ENCODE results near the gene INMT. TPM values are rescaled to one million over a fixed set of nuclear protein-coding genes. Genes with fewer than 3 reads are reported as not detected.

INMT gene
- polyA plus RNA-seq, 1 donor (not counting 4 experiments of a cell fraction or from before 2014, with no cell fraction given): not detected

DNA sequence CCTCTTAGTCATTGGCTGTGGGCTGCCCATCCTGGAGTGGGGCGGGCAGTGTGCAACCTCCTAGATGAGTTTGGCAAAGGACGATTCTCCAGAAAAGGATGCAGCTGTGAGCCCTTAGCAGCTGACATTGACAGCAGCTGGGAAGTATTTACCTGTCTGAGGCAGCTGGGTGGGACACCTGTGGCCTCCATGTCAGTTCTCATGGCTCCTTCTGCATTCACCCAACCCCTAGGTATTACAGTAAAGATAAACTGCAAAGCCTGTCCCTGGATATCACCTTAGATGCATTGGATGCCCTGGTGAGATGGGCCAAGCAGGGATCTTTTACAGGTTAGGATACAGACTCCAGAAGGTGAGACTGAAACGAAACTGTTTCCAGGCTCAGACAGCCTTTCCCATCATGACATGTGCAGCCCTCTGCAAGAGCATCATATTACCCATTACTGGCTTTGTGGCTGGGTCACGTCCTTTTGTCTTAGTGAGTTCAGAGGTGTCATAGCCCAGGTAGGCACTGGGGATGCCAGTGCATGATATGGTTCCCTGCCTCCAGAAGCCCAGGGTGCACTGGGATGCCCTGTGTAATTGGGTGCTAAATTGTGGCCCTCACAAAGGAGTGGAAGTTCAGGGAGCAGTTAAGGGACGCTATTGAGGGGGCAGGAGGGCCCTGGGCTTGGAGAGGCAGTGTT is 48.2 kb downstream of the INMT start:
- Histone ChIP-seq H3K4me3 (ENCODE audit: control insufficient read depth in 2 of 3, extremely low read depth in 1 of 3, insufficient read depth in 2 of 3, low read depth in 1 of 3, low read length in 3 of 3) (no peak overlapping the region), H3K9me3 (ENCODE audit: control insufficient read depth, low read depth, low read length) (no peaks in the 10 kb centered on the region), H3K9me1 (ENCODE audit: control insufficient read depth, extremely low read depth, insufficient read depth, low read length) (no peaks in the 10 kb centered on the region), H3K9ac (ENCODE audit: control insufficient read depth, extremely low read depth, insufficient read depth, low read length) (no peak overlapping the region), H3K4me2 (ENCODE audit: control insufficient read depth, extremely low read depth, insufficient read depth, low read depth, low read length) (peak overlapping the region; percentile 72), H3K36me3 (ENCODE audit: control insufficient read depth in 2 of 2, extremely low read depth in 1 of 2, insufficient read depth in 2 of 2, low read length in 2 of 2) (no peaks in the 10 kb centered on the region), H2AFZ (ENCODE audit: control insufficient read depth, low read length) (no peak overlapping the region), H3K27me3 (ENCODE audit: control insufficient read depth, extremely low read depth, insufficient read depth, low read length) (no peaks in the 10 kb centered on the region), H3K27ac (ENCODE audit: control insufficient read depth, insufficient read depth, low read length) (peak overlapping the region; percentile 78), H4K20me1 (ENCODE audit: control insufficient read depth, extremely low read depth, insufficient read depth, low read length) (no peaks in the 10 kb centered on the region), H3K4me1 (ENCODE audit: control insufficient read depth, extremely low read depth, insufficient read depth, low read length) (peaks cover 74% of the 10 kb centered on the region), H3K79me2 (ENCODE audit: control insufficient read depth, insufficient read depth, low read length) (no peaks in the 10 kb centered on the region)
- TF ChIP-seq, protein P1, sequence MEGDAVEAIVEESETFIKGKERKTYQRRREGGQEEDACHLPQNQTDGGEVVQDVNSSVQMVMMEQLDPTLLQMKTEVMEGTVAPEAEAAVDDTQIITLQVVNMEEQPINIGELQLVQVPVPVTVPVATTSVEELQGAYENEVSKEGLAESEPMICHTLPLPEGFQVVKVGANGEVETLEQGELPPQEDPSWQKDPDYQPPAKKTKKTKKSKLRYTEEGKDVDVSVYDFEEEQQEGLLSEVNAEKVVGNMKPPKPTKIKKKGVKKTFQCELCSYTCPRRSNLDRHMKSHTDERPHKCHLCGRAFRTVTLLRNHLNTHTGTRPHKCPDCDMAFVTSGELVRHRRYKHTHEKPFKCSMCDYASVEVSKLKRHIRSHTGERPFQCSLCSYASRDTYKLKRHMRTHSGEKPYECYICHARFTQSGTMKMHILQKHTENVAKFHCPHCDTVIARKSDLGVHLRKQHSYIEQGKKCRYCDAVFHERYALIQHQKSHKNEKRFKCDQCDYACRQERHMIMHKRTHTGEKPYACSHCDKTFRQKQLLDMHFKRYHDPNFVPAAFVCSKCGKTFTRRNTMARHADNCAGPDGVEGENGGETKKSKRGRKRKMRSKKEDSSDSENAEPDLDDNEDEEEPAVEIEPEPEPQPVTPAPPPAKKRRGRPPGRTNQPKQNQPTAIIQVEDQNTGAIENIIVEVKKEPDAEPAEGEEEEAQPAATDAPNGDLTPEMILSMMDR (optimal IDR thresholded peaks at IDR 0.05 in 1 of 3, IDR thresholded peaks at IDR 0.05 in 1 of 3, conservative IDR thresholded peaks at IDR 0.05 in 1 of 3; ENCODE audit: extremely low read depth in 1 of 3, insufficient read depth in 2 of 3, low read length in 3 of 3): no peak
- no peak for TF ChIP-seq EZH2 (IDR thresholded peaks at IDR 0.05; ENCODE audit: low read length)
- FAIRE-seq (no peak), DNase-seq (ENCODE audit: low read depth, low spot score) (no peak)
- dilution Hi-C loops (cut with MboI; ENCODE audit: extremely low pct_ligation_motif_present, low sequenced_read_pairs): loop anchor here (25.0 kb wide), 1 partner anchor 312 kb away; no protein-coding TSS in a partner anchor

DNA sequence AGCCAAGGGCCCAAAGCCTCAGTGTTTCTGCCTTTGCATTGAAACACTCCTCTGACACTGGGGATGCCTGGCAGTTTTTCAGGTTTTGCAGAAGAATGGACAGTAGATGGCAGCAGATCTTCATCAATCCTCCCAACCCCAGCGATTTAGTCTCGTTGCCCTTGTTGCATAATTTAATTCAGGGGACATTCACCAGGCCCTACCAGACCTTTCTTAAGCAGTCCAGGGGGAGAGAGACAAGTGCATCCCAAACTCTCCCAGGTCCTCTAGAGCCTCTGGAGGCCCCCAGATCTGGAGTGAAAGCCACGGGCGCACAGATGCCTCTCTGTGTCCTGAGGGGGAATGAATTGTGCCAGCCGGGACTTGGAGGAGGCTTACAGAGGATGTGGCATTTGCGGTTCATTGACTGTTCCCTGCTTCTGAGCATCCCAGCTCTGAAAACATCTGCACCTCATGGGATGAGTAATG is 48.9 kb downstream of the INMT start:
- peak; percentile 74 for FAIRE-seq
- Histone ChIP-seq H3K9ac (ENCODE audit: control insufficient read depth, extremely low read depth, insufficient read depth, low read length) (no peak overlapping the region), H3K9me1 (ENCODE audit: control insufficient read depth, extremely low read depth, insufficient read depth, low read length) (no peaks in the 10 kb centered on the region), H3K4me2 (ENCODE audit: control insufficient read depth, extremely low read depth, insufficient read depth, low read depth, low read length) (peak overlapping the region; percentile 72), H2AFZ (ENCODE audit: control insufficient read depth, low read length) (no peak overlapping the region), H3K36me3 (ENCODE audit: control insufficient read depth in 2 of 2, extremely low read depth in 1 of 2, insufficient read depth in 2 of 2, low read length in 2 of 2) (no peaks in the 10 kb centered on the region), H3K4me3 (ENCODE audit: control insufficient read depth in 2 of 3, extremely low read depth in 1 of 3, insufficient read depth in 2 of 3, low read depth in 1 of 3, low read length in 3 of 3) (no peak overlapping the region), H3K79me2 (ENCODE audit: control insufficient read depth, insufficient read depth, low read length) (no peaks in the 10 kb centered on the region), H4K20me1 (ENCODE audit: control insufficient read depth, extremely low read depth, insufficient read depth, low read length) (no peaks in the 10 kb centered on the region), H3K9me3 (ENCODE audit: control insufficient read depth, low read depth, low read length) (no peaks in the 10 kb centered on the region), H3K4me1 (ENCODE audit: control insufficient read depth, extremely low read depth, insufficient read depth, low read length) (peaks cover 67% of the 10 kb centered on the region), H3K27me3 (ENCODE audit: control insufficient read depth, extremely low read depth, insufficient read depth, low read length) (no peaks in the 10 kb centered on the region), H3K27ac (ENCODE audit: control insufficient read depth, insufficient read depth, low read length) (no peak overlapping the region)
- dilution Hi-C loops (cut with MboI; ENCODE audit: extremely low pct_ligation_motif_present, low sequenced_read_pairs): loop anchor here (25.0 kb wide), 1 partner anchor 311 kb away; no protein-coding TSS in a partner anchor
- TF ChIP-seq EZH2 (IDR thresholded peaks at IDR 0.05; ENCODE audit: low read length): no peak
- TF ChIP-seq, protein P1 (optimal IDR thresholded peaks at IDR 0.05 in 1 of 3, IDR thresholded peaks at IDR 0.05 in 1 of 3, conservative IDR thresholded peaks at IDR 0.05 in 1 of 3; ENCODE audit: extremely low read depth in 1 of 3, insufficient read depth in 2 of 3, low read length in 3 of 3): peak; percentile 52 to 83 (median 79)
- no peak for DNase-seq (ENCODE audit: low read depth, low spot score)

Data from keratinocyte (primary cell).